MCF 10A (cell line): ENCODE measurements around the gene ZNF74. TPM values are rescaled to one million over a fixed set of nuclear protein-coding genes. Genes with fewer than 3 reads are reported as not detected.

Experiments used
- BruUV-seq: library from RNA; stranded (reverse); fragments of 400-500 nt; replicated peaks from 2 replicates; lab custom pipeline; 2021; lab: Mats Ljungman, UMichigan
- CTCF ChIA-PET: fragments of 300-600 bp; sonication (Branson Sonifier 250); formaldehyde crosslinking; extraction: SDS; loops from one replicate; lab custom pipeline; 2021; ENCODE audit warnings: antibody characterized with exemption, inconsistent platforms; lab: Yijun Ruan, JAX
- POLR2A ChIA-PET: fragments of 300-600, 350-650 bp; sonication (Branson Sonifier 250); formaldehyde crosslinking; extraction: SDS; loops from one replicate; lab custom pipeline; 2020; ENCODE audit warnings: antibody characterized with exemption, inconsistent platforms; lab: Yijun Ruan, JAX
- DNase-seq: peaks from one replicate; pipeline ENCODE4 v3.0.0-alpha.2; 2018; ENCODE audit not compliant: unreplicated experiment
- H3K27ac Mint-ChIP-seq: one replicate; pipeline ENCODE4 v1.8.0; 2022; ENCODE audit warnings: mild to moderate bottlenecking, low read depth, mixed read lengths; ENCODE audit not compliant: unreplicated experiment
- H3K27me3 Mint-ChIP-seq: one replicate; pipeline ENCODE4 v1.8.0; 2022; ENCODE audit warnings: mixed read lengths; ENCODE audit not compliant: insufficient read depth, unreplicated experiment
- H3K36me3 Mint-ChIP-seq: one replicate; pipeline ENCODE4 v1.8.0; 2022; ENCODE audit warnings: mild to moderate bottlenecking, moderate library complexity, mixed read lengths; ENCODE audit not compliant: insufficient read depth, unreplicated experiment
- H3K4me1 Mint-ChIP-seq: one replicate; pipeline ENCODE4 v1.8.0; 2022; ENCODE audit warnings: mixed read lengths; ENCODE audit not compliant: insufficient read depth, unreplicated experiment
- H3K4me3 Mint-ChIP-seq: one replicate; pipeline ENCODE4 v1.8.0; 2022; ENCODE audit warnings: mild to moderate bottlenecking, moderate library complexity, mixed read lengths; ENCODE audit not compliant: unreplicated experiment
- H3K9me3 Mint-ChIP-seq: one replicate; pipeline ENCODE4 v1.8.0; 2022; ENCODE audit warnings: mixed read lengths; ENCODE audit not compliant: unreplicated experiment
- intact Hi-C: fragments of 100-400 bp; cut with micrococcal nuclease; formaldehyde crosslinking; loops from 2 replicates; pipeline ENCODE4 v1.14.1; 2022
- total RNA-seq: library from RNA; stranded (reverse); gene quantifications from 2 replicates; pipeline ENCODE4 v1.2.3, GENCODE V29; 2022
- TF ChIP-seq, protein P1 (sequence below): fragments of 200-600 bp; IDR thresholded peaks from one replicate; pipeline ENCODE4 v1.8.0; 2022; ENCODE audit warnings: antibody characterized with exemption, mild to moderate bottlenecking; ENCODE audit not compliant: unreplicated experiment

ZNF74 gene
- total RNA-seq, 1 experiment from 2014 or later: 10.4 TPM

- Mint-ChIP-seq H3K27ac (no peak overlapping the region), H3K9me3 (no peaks in the 10 kb centered on the region), H3K36me3 (no peaks in the 10 kb centered on the region), H3K27me3 (no peaks in the 10 kb centered on the region), H3K4me1 (no peaks in the 10 kb centered on the region), H3K4me3 (no peak overlapping the region)
- intact Hi-C loops: no loop called here
- no peak for DNase-seq
- ChIA-PET CTCF (interaction anchor here (0.5 kb wide), 1 partner anchor 11 kb away, joined by 5 read pairs; no protein-coding TSS in a partner anchor), POLR2A (no interaction called here)
- BruUV-seq: no TSS peak
- TF ChIP-seq, protein P1, sequence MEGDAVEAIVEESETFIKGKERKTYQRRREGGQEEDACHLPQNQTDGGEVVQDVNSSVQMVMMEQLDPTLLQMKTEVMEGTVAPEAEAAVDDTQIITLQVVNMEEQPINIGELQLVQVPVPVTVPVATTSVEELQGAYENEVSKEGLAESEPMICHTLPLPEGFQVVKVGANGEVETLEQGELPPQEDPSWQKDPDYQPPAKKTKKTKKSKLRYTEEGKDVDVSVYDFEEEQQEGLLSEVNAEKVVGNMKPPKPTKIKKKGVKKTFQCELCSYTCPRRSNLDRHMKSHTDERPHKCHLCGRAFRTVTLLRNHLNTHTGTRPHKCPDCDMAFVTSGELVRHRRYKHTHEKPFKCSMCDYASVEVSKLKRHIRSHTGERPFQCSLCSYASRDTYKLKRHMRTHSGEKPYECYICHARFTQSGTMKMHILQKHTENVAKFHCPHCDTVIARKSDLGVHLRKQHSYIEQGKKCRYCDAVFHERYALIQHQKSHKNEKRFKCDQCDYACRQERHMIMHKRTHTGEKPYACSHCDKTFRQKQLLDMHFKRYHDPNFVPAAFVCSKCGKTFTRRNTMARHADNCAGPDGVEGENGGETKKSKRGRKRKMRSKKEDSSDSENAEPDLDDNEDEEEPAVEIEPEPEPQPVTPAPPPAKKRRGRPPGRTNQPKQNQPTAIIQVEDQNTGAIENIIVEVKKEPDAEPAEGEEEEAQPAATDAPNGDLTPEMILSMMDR: no peak
Observed at GRCh38 chr22:20429254-20430100, 35.5 kb downstream of the ZNF74 start.

- Mint-ChIP-seq H3K36me3 (no peaks in the 10 kb centered on the region), H3K4me1 (no peaks in the 10 kb centered on the region), H3K27ac (no peak overlapping the region), H3K9me3 (no peaks in the 10 kb centered on the region), H3K27me3 (no peaks in the 10 kb centered on the region), H3K4me3 (no peak overlapping the region)
- TF ChIP-seq, protein P1: no peak
- DNase-seq: no peak
- CTCF ChIA-PET: no interaction called here
- POLR2A ChIA-PET: no interaction called here
- no TSS peak for BruUV-seq
- intact Hi-C loops: no loop called here
Observed at GRCh38 chr22:20430101-20430719, 36.3 kb downstream of the ZNF74 start.

- POLR2A ChIA-PET: no interaction called here
- no peak overlapping the region for H3K27ac Mint-ChIP-seq
- H3K27me3 Mint-ChIP-seq: no peaks in the 10 kb centered on the region
- TF ChIP-seq, protein P1: no peak
- no peaks in the 10 kb centered on the region for H3K36me3 Mint-ChIP-seq
- H3K9me3 Mint-ChIP-seq: no peaks in the 10 kb centered on the region
- DNase-seq: no peak
- no peaks in the 10 kb centered on the region for H3K4me1 Mint-ChIP-seq
- BruUV-seq: no TSS peak
- intact Hi-C loops: no loop called here
- H3K4me3 Mint-ChIP-seq: no peak overlapping the region
- CTCF ChIA-PET: no interaction called here
Observed at GRCh38 chr22:20430720-20431510, 37.0 kb downstream of the ZNF74 start.
